ENCODE data around the gene TSPYL2.

Gene TSPYL2

DNA sequence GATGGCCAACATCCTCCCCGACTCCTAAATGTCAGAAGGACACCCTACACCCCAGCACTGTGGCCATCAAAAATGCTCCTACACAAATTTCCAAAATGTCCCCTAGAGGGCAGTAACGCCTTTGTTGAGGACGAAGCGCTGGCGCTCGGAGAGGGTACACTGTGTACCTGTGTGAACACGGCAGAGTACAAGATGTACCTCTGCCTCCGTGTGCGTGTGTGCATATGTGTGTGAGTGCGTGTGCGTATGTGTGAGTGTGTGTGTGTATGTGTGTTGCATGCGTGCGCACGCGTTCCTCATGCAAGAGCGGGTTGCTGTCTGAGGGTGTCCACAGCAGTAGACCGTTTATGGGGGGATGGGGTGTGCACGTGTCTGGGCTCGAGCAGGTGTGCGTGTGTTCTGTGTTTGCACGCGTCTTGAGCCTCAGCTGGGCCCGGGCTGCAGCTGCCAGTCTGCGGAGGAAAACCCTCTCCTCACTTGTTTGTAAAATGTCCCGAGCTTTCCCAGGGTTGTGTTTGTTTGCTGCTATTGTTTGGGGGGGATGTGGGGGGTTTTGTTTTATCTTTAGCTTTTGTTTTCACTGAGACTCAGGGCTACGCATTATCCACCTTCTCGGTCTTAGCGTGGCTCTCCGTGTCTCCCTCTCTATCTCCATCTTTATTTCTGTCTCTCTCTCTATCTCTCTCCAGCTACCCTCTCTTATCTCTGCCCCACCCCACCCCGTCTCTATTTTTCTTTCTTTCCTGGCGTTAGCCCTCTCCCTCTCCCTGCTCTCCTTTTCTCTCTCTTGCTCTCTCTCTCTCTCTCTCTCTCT lies 10.4 kb upstream of the TSPYL2 start:
- no peak overlapping the region for H2AFZ ChIP-seq (ENCODE audit: low read depth, low read length)
- H3K9me3 ChIP-seq (ENCODE audit: low read length), result no peaks in the 10 kb centered on the region
- peaks cover 6% of the 10 kb centered on the region for H3K36me3 ChIP-seq (ENCODE audit: insufficient read depth, low read length)
- H3K4me3 ChIP-seq (ENCODE audit: low read length), result no peak overlapping the region
- no peaks in the 10 kb centered on the region for H3K27me3 ChIP-seq (ENCODE audit: insufficient read depth, low read length)
- H3K4me1 ChIP-seq (ENCODE audit: insufficient read depth, low read length), result peaks cover 2% of the 10 kb centered on the region

DNA sequence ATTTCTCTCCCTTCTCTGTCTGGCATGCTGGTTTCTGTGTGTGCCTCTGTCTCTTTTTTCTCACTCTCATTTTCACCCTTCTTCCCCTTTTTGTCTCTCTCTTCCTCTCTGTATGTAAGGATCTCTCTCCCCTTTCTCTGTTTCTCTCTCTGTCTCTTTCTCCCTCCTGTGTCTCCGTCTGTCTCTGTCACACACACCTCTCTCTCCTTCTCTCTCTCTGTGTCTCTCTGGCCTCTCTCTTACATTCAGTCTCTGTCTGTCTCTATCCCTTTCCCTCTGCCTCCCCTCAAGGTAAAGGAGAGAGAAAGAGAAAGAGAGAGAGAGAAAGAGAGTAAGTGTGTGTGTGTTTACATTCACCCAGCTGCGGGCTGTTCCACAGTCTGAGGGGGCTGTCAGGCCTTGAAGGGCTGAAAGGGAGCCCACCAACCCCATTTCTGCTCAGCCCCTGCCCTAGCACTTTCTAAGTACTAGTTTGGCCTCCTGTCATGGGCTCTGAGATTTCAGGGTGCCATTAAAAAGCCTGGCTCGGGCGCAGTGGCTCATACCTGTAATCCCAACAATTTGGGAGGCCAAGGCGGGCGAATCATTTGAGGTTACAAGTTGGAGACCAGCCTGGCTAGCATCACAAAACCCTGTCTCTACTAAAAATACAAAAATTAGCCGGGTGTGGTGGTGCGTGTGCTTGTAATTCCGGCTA lies 9.6 kb upstream of the TSPYL2 start:
- Histone ChIP-seq H3K9me3 (ENCODE audit: low read length) (no peaks in the 10 kb centered on the region), H3K4me1 (ENCODE audit: insufficient read depth, low read length) (peaks cover 2% of the 10 kb centered on the region), H3K27me3 (ENCODE audit: insufficient read depth, low read length) (no peaks in the 10 kb centered on the region), H2AFZ (ENCODE audit: low read depth, low read length) (peak overlapping the region; percentile 20), H3K36me3 (ENCODE audit: insufficient read depth, low read length) (peaks cover 6% of the 10 kb centered on the region), H3K4me3 (ENCODE audit: low read length) (no peak overlapping the region)

DNA sequence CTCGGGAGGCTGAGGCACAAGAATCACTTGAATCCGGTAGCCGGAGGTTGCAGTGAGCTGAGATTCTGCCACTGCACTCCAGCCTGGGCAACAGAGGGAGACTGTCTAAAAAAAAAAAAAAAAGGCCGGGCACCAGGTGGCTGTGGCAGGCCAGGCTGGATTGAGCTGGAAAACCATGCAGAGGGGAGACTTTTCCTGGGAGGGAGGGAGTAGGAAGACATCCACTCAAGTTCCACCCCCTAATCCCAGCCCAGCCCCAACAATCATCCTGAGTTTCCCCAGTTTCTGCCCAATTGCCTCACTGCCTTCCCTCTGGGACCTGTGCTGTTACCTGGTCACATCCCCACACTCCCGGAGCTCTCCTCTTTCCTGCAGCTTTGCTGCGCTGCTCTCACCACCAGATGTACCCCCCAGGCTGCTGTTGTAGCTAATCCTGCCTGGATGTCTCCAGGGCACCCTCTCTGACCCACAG lies 9.0 kb upstream of the TSPYL2 start:
- H3K9me3 ChIP-seq (ENCODE audit: low read length), result no peaks in the 10 kb centered on the region
- H3K27me3 ChIP-seq (ENCODE audit: insufficient read depth, low read length), result no peaks in the 10 kb centered on the region
- H3K4me1 ChIP-seq (ENCODE audit: insufficient read depth, low read length), result peaks cover 2% of the 10 kb centered on the region

GRCh38 chrX:53075011-53075410 lies 7.2 kb upstream of the TSPYL2 start:
- H3K27me3 ChIP-seq (ENCODE audit: insufficient read depth, low read length), result no peaks in the 10 kb centered on the region
- H3K9me3 ChIP-seq (ENCODE audit: low read length), result no peaks in the 10 kb centered on the region
- no peak overlapping the region for H2AFZ ChIP-seq (ENCODE audit: low read depth, low read length)
- H3K4me1 ChIP-seq (ENCODE audit: insufficient read depth, low read length), result peaks cover 2% of the 10 kb centered on the region
- H3K4me3 ChIP-seq (ENCODE audit: low read length), result no peak overlapping the region
- peaks cover 6% of the 10 kb centered on the region for H3K36me3 ChIP-seq (ENCODE audit: insufficient read depth, low read length)

More for the DNA sequence above, 9.0 kb upstream of the TSPYL2 start:
- Histone ChIP-seq H3K36me3 (ENCODE audit: insufficient read depth, low read length) (peaks cover 6% of the 10 kb centered on the region), H3K4me3 (ENCODE audit: low read length) (no peak overlapping the region), H2AFZ (ENCODE audit: low read depth, low read length) (no peak overlapping the region)

DNA sequence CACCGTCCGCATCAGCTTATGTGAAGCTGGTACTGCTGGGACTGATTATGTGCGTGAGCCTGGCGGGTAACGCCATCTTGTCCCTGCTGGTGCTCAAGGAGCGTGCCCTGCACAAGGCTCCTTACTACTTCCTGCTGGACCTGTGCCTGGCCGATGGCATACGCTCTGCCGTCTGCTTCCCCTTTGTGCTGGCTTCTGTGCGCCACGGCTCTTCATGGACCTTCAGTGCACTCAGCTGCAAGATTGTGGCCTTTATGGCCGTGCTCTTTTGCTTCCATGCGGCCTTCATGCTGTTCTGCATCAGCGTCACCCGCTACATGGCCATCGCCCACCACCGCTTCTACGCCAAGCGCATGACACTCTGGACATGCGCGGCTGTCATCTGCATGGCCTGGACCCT lies 5.5 kb upstream of the TSPYL2 start:
- Histone ChIP-seq H3K36me3 (ENCODE audit: insufficient read depth, low read length) (peaks cover 6% of the 10 kb centered on the region), H3K27me3 (ENCODE audit: insufficient read depth, low read length) (no peaks in the 10 kb centered on the region), H3K9me3 (ENCODE audit: low read length) (no peaks in the 10 kb centered on the region), H3K4me1 (ENCODE audit: insufficient read depth, low read length) (peaks cover 6% of the 10 kb centered on the region), H3K4me3 (ENCODE audit: low read length) (no peak overlapping the region), H2AFZ (ENCODE audit: low read depth, low read length) (no peak overlapping the region)

- H3K27me3 ChIP-seq (ENCODE audit: insufficient read depth, low read length), result no peaks in the 10 kb centered on the region
Measured at GRCh38 chrX:53077207-53078197, 4.7 kb upstream of the TSPYL2 start.

GRCh38 chrX:53078943-53079342 lies 3.2 kb upstream of the TSPYL2 start:
- H3K36me3 ChIP-seq (ENCODE audit: insufficient read depth, low read length), result peaks cover 7% of the 10 kb centered on the region
- H3K4me1 ChIP-seq (ENCODE audit: insufficient read depth, low read length), result peaks cover 14% of the 10 kb centered on the region
- no peak overlapping the region for H3K4me3 ChIP-seq (ENCODE audit: low read length)
- H3K27me3 ChIP-seq (ENCODE audit: insufficient read depth, low read length), result no peaks in the 10 kb centered on the region
- H3K9me3 ChIP-seq (ENCODE audit: low read length), result no peaks in the 10 kb centered on the region
- no peak overlapping the region for H2AFZ ChIP-seq (ENCODE audit: low read depth, low read length)

More at GRCh38 chrX:53077207-53078197, 4.7 kb upstream of the TSPYL2 start:
- Histone ChIP-seq H3K4me1 (ENCODE audit: insufficient read depth, low read length) (peaks cover 6% of the 10 kb centered on the region), H2AFZ (ENCODE audit: low read depth, low read length) (no peak overlapping the region), H3K4me3 (ENCODE audit: low read length) (no peak overlapping the region), H3K36me3 (ENCODE audit: insufficient read depth, low read length) (peaks cover 6% of the 10 kb centered on the region), H3K9me3 (ENCODE audit: low read length) (no peaks in the 10 kb centered on the region)

GRCh38 chrX:53080628-53081580 lies 1.3 kb upstream of the TSPYL2 start:
- Histone ChIP-seq H3K4me3 (ENCODE audit: low read length) (no peak overlapping the region), H3K27me3 (ENCODE audit: insufficient read depth, low read length) (no peaks in the 10 kb centered on the region), H3K4me1 (ENCODE audit: insufficient read depth, low read length) (peaks cover 18% of the 10 kb centered on the region), H3K36me3 (ENCODE audit: insufficient read depth, low read length) (peaks cover 23% of the 10 kb centered on the region), H2AFZ (ENCODE audit: low read depth, low read length) (no peak overlapping the region), H3K9me3 (ENCODE audit: low read length) (no peaks in the 10 kb centered on the region)

DNA sequence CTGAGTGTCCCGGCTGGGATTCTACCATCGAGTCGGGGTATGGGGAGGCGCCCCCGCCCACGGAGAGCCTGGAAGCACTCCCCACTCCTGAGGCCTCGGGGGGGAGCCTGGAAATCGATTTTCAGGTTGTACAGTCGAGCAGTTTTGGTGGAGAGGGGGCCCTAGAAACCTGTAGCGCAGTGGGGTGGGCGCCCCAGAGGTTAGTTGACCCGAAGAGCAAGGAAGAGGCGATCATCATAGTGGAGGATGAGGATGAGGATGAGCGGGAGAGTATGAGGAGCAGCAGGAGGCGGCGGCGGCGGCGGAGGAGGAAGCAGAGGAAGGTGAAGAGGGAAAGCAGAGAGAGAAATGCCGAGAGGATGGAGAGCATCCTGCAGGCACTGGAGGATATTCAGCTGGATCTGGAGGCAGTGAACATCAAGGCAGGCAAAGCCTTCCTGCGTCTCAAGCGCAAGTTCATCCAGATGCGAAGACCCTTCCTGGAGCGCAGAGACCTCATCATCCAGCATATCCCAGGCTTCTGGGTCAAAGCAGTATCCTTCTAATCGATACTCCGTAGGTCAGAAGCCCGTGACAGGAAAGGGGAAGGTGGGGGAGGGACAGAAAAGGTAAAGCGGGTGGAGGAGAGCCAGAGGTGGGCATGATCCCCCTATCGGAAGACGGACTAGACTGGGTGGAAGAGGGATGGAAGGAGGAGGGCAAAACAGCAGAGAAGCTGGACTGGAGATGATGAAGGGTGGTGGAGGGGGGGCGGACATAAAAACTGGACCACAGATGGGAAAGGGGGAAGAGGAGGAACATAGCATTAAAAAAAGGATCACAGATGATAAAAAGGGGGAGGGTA lies 828 bp downstream of the TSPYL2 start:
- peaks cover 22% of the 10 kb centered on the region for H3K36me3 ChIP-seq (ENCODE audit: insufficient read depth, low read length)
- peaks cover 21% of the 10 kb centered on the region for H3K4me1 ChIP-seq (ENCODE audit: insufficient read depth, low read length)

DNA sequence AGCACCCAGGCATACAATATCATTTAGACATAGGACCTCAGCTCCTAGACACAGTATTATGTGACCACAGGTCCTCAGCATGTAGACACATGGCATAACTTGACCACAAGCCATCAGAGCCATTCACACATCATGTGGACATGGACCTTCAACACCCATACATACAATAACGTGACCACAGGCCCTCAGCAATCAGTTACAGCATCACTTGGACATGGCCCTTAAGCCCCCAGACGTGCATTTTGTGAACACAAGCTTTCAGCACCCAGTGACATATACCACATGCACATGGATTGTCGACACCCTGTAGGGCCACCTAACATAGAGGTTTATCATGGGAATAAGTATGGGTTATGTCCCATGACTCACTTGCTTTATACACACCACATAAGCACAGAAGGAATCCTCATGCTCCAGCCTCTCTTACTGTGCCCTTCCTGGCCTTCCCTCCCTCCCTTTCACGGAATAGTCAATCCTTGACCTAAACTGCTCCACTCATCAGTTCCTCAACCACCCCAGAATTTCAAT lies 1.9 kb downstream of the TSPYL2 start:
- Histone ChIP-seq H2AFZ (ENCODE audit: low read depth, low read length) (no peak overlapping the region), H3K27me3 (ENCODE audit: insufficient read depth, low read length) (no peaks in the 10 kb centered on the region), H3K9me3 (ENCODE audit: low read length) (no peaks in the 10 kb centered on the region), H3K36me3 (ENCODE audit: insufficient read depth, low read length) (peaks cover 22% of the 10 kb centered on the region), H3K4me1 (ENCODE audit: insufficient read depth, low read length) (peaks cover 21% of the 10 kb centered on the region), H3K4me3 (ENCODE audit: low read length) (peak overlapping the region; percentile 68)

More for the DNA sequence above, 828 bp downstream of the TSPYL2 start:
- Histone ChIP-seq H3K9me3 (ENCODE audit: low read length) (no peaks in the 10 kb centered on the region), H2AFZ (ENCODE audit: low read depth, low read length) (no peak overlapping the region), H3K27me3 (ENCODE audit: insufficient read depth, low read length) (no peaks in the 10 kb centered on the region), H3K4me3 (ENCODE audit: low read length) (peak overlapping the region; percentile 68)

- Histone ChIP-seq H3K27me3 (ENCODE audit: insufficient read depth, low read length) (no peaks in the 10 kb centered on the region), H3K4me1 (ENCODE audit: insufficient read depth, low read length) (peaks cover 21% of the 10 kb centered on the region), H2AFZ (ENCODE audit: low read depth, low read length) (no peak overlapping the region), H3K4me3 (ENCODE audit: low read length) (no peak overlapping the region), H3K36me3 (ENCODE audit: insufficient read depth, low read length) (peaks cover 22% of the 10 kb centered on the region), H3K9me3 (ENCODE audit: low read length) (no peaks in the 10 kb centered on the region)
Measured at GRCh38 chrX:53084863-53085262, 2.7 kb downstream of the TSPYL2 start.
